Activated effector memory CD4-positive, alpha-beta T cell treated with anti-CD3 and anti-CD28 coated beads, Interleukin-2, amount 50 U/mL, for 16 hours (primary cell): ENCODE measurements around the gene KRTAP9-4.
"Not testable (repeated sequence)": the region's sequence is repeated elsewhere in the genome, so short reads cannot be mapped to it uniquely, and the experiment has no call there.

Source experiments
- DNase-seq: peaks from one replicate; pipeline ENCODE4 v3.0.0-alpha.2; 2020

KRTAP9-4 gene

GRCh38 chr17:41267711-41268110 is 18.2 kb downstream of the KRTAP9-4 start:
- DNase-seq = no peak

- DNase-seq = not testable (repeated sequence)
Measured at GRCh38 chr17:41271323-41271722, 21.8 kb downstream of the KRTAP9-4 start.

GRCh38 chr17:41271858-41272257 is 22.4 kb downstream of the KRTAP9-4 start:
- no peak for DNase-seq

GRCh38 chr17:41275648-41276190 is 26.2 kb downstream of the KRTAP9-4 start, which contains the start of gene KRTAP9-7:
Gene KRTAP9-7 (plus strand): TSS chr17:41275698. CDS start chr17:41275698, 0 bp downstream.
- not testable (repeated sequence) for DNase-seq

- no peak for DNase-seq
Measured at GRCh38 chr17:41278176-41278955, 28.9 kb downstream of the KRTAP9-4 start.

GRCh38 chr17:41284043-41284442 is 34.6 kb downstream of the KRTAP9-4 start:
- DNase-seq = no peak

GRCh38 chr17:41284546-41284945 is 35.1 kb downstream of the KRTAP9-4 start:
- no peak for DNase-seq

GRCh38 chr17:41287050-41287449 is 37.6 kb downstream of the KRTAP9-4 start:
- no peak for DNase-seq

GRCh38 chr17:41294016-41294415 is 44.5 kb downstream of the KRTAP9-4 start:
- no peak for DNase-seq

GRCh38 chr17:41296846-41297245 is 47.4 kb downstream of the KRTAP9-4 start:
- no peak for DNase-seq

- no peak for DNase-seq
Measured at GRCh38 chr17:41298458-41299135, 49.1 kb downstream of the KRTAP9-4 start.
